HepG2 (cell line): Measurements from ENCODE around the gene TNNI2. TPM values are rescaled to one million over a fixed set of nuclear protein-coding genes. Genes with fewer than 3 reads are reported as not detected.
A peak's percentile ranks its signal among the peaks of the same experiment; 100 is the strongest.

Experiments used
- MEIS1 ChIP-seq: sonication (generic); formaldehyde crosslinking; IDR thresholded peaks from 2 replicates; pipeline ENCODE4 v1.9.0; 2021; ENCODE audit warnings: mild to moderate bottlenecking, missing genetic modification reagents, moderate library complexity, borderline replicate concordance
- NR2F6 ChIP-seq, 2 experiments: IDR thresholded peaks; 2 replicates each; pipeline ENCODE4 v1.6.1; 2016; ENCODE audit warnings: antibody characterized with exemption in 1 of 2, mild to moderate bottlenecking in 1 of 2
- ONECUT2 ChIP-seq: sonication (generic); formaldehyde crosslinking; IDR thresholded peaks from 2 replicates; pipeline ENCODE4 v1.4.0; 2020; ENCODE audit warnings: missing genetic modification reagents
- POGZ ChIP-seq: sonication (generic); formaldehyde crosslinking; IDR thresholded peaks from 2 replicates; pipeline ENCODE4 v1.4.0; 2020; ENCODE audit warnings: mild to moderate bottlenecking, missing genetic modification reagents
- TAF1 ChIP-seq: sonication (generic); formaldehyde crosslinking; IDR thresholded peaks from 2 replicates; pipeline ENCODE4 v1.4.0; 2020; ENCODE audit warnings: missing genetic modification reagents
- TBX2 ChIP-seq: sonication (generic); formaldehyde crosslinking; IDR thresholded peaks from 2 replicates; pipeline ENCODE4 v1.5.0; 2020; ENCODE audit warnings: missing genetic modification reagents, mild to moderate bottlenecking, borderline replicate concordance
- ZBTB20 ChIP-seq: sonication (generic); formaldehyde crosslinking; IDR thresholded peaks from 2 replicates; pipeline ENCODE4 v1.8.1; 2023; ENCODE audit warnings: missing genetic modification reagents, low read depth, mild to moderate bottlenecking, borderline replicate concordance
- ZIK1 ChIP-seq: sonication (generic); formaldehyde crosslinking; IDR thresholded peaks from 2 replicates; pipeline ENCODE4 v1.5.0; 2020; ENCODE audit warnings: mild to moderate bottlenecking, low read depth, missing genetic modification reagents, borderline replicate concordance
- ZNF121 ChIP-seq: sonication (generic); formaldehyde crosslinking; IDR thresholded peaks from 2 replicates; pipeline ENCODE4 v1.5.0; 2020; ENCODE audit warnings: mild to moderate bottlenecking, missing genetic modification reagents
- ZNF180 ChIP-seq: sonication (generic); formaldehyde crosslinking; IDR thresholded peaks from 2 replicates; pipeline ENCODE4 v1.4.0; 2020; ENCODE audit warnings: low read depth, missing genetic modification reagents, borderline replicate concordance
- ZNF354B ChIP-seq: sonication (generic); formaldehyde crosslinking; IDR thresholded peaks from 2 replicates; pipeline ENCODE4 v1.8.0; 2022; ENCODE audit warnings: mild to moderate bottlenecking, missing genetic modification reagents
- ZNF407 ChIP-seq: sonication (generic); formaldehyde crosslinking; IDR thresholded peaks from one replicate; pipeline ENCODE4 v1.5.1; 2020; ENCODE audit warnings: mild to moderate bottlenecking, missing genetic modification reagents; ENCODE audit errors: not compliant biosample characterization
- polyA plus RNA-seq, 8 experiments: library from polyadenylated mRNA; depleted of rRNA in 3 of 8; stranded (reverse) in 7 of 8; unstranded in 1 of 8; fragments of >200 nt; fragmentation: Illumina TruSeq in 4 of 8; extraction: Trizol in 4 of 8; gene quantifications; 2 replicates each; pipeline versions ENCODE4 v1.2.1 to v1.2.3, GENCODE V29; 2011 to 2016; ENCODE audit warnings: low read depth in 4 of 8, missing spikeins in 1 of 8, mixed read lengths in 1 of 8; ENCODE audit not compliant: insufficient read depth in 1 of 8
- total RNA-seq, 5 experiments: library from RNA; depleted of rRNA; stranded (reverse); fragments of >200 nt; fragmentation: Illumina TruSeq; extraction: Trizol; gene quantifications; 2 replicates each; pipeline ENCODE4 v1.2.3, GENCODE V29; 2016; ENCODE audit warnings: low read depth in 1 of 5
- TF ChIP-seq, protein P1 (sequence below): IDR thresholded peaks from 2 replicates; pipeline ENCODE4 v1.6.1; 2012; ENCODE audit warnings: low read length, improper control_type of control experiment
- TF ChIP-seq, protein P2 (sequence below): sonication (generic); formaldehyde crosslinking; IDR thresholded peaks from 2 replicates; pipeline ENCODE4 v1.8.0; 2022; ENCODE audit warnings: mild to moderate bottlenecking, missing genetic modification reagents, moderate library complexity

TNNI2 gene
- total and polyA plus RNA-seq, 2 of the 13 experiments (the other 11 are each of a cell fraction or from before 2014, with no cell fraction given): 7.2 to 12.0 TPM

GRCh38 chr11:1830322-1831223 lies 8.2 kb upstream of the TNNI2 start (continued):
- TF ChIP-seq, protein P1, sequence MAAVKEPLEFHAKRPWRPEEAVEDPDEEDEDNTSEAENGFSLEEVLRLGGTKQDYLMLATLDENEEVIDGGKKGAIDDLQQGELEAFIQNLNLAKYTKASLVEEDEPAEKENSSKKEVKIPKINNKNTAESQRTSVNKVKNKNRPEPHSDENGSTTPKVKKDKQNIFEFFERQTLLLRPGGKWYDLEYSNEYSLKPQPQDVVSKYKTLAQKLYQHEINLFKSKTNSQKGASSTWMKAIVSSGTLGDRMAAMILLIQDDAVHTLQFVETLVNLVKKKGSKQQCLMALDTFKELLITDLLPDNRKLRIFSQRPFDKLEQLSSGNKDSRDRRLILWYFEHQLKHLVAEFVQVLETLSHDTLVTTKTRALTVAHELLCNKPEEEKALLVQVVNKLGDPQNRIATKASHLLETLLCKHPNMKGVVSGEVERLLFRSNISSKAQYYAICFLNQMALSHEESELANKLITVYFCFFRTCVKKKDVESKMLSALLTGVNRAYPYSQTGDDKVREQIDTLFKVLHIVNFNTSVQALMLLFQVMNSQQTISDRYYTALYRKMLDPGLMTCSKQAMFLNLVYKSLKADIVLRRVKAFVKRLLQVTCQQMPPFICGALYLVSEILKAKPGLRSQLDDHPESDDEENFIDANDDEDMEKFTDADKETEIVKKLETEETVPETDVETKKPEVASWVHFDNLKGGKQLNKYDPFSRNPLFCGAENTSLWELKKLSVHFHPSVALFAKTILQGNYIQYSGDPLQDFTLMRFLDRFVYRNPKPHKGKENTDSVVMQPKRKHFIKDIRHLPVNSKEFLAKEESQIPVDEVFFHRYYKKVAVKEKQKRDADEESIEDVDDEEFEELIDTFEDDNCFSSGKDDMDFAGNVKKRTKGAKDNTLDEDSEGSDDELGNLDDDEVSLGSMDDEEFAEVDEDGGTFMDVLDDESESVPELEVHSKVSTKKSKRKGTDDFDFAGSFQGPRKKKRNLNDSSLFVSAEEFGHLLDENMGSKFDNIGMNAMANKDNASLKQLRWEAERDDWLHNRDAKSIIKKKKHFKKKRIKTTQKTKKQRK: no peak
- TF ChIP-seq ONECUT2 (no peak), ZBTB20 (no peak), POGZ (CRISPR knock-in tag) (peak; percentile 25; the same call in 1 of the 2 replicates), ZNF121 (CRISPR knock-in tag) (peak; percentile 79), ZIK1 (CRISPR knock-in tag) (peak; percentile 89), MEIS1 (CRISPR knock-in tag) (peak; percentile 72), TAF1 (peak; percentile 65; the same call in 1 of the 2 replicates), ZNF407 (peak; percentile 51), ZNF354B (no peak), ZNF180 (CRISPR knock-in tag) (no peak), NR2F6 (IDR thresholded peaks at IDR 0.05) (peak; percentile 8; the same call in 1 of the 2 replicates), NR2F6 (CRISPR knock-in tag; IDR thresholded peaks at IDR 0.05) (0 out of 2 replicates have a peak, but pooled peaks have one; percentile 30), TBX2 (CRISPR knock-in tag) (peak; percentile 91)
- TF ChIP-seq, protein P2, sequence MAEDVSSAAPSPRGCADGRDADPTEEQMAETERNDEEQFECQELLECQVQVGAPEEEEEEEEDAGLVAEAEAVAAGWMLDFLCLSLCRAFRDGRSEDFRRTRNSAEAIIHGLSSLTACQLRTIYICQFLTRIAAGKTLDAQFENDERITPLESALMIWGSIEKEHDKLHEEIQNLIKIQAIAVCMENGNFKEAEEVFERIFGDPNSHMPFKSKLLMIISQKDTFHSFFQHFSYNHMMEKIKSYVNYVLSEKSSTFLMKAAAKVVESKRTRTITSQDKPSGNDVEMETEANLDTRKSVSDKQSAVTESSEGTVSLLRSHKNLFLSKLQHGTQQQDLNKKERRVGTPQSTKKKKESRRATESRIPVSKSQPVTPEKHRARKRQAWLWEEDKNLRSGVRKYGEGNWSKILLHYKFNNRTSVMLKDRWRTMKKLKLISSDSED (CRISPR knock-in tag): 0 out of 2 replicates have a peak, but pooled peaks have one; percentile 51
